ENCODE data around the gene LRFN4. TPM values are rescaled to one million over a fixed set of nuclear protein-coding genes. Genes with fewer than 3 reads are reported as not detected.

LRFN4 gene
- total and polyA plus RNA-seq, 2 donors (not counting 3 experiments of a cell fraction or from before 2014, with no cell fraction given) = 22.3 to 37.4 TPM

DNA sequence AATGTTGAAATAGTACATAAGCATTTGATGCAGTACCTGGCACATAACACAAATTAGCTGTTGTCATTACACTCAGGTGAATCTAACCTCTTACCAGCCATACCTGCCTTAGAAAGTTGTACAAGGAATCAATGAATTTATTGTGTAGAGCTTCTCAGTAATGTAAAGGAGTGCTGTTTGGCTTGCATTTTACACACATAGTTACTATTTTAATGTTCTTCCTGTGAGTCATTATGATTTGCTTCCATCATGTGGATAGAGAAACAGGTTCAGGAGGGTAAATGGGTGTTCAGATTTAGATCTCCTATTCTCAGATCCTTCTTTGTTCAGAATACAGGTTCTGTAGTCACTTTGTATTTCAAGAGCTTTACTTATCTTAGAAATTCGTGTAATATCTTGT is 41.2 kb upstream of the LRFN4 start:
- peak; percentile 62 for DNase-seq (ENCODE audit: low read depth, low spot score)
- no TSS peak for BruUV-seq (replicated peaks)
- Histone ChIP-seq H3K9me1 (replicated peaks; ENCODE audit: control insufficient read depth, extremely low read depth, insufficient read depth, low read length) (no peaks in the 10 kb centered on the region), H2AFZ (ENCODE audit: low read depth, low read length) (no peak overlapping the region), H3K9me3 (replicated peaks; ENCODE audit: control insufficient read depth, insufficient read depth, low read length) (no peaks in the 10 kb centered on the region), H3K27ac (ENCODE audit: insufficient read depth, low read depth, low read length) (peak overlapping the region; percentile 3), H4K20me1 (replicated peaks; ENCODE audit: control insufficient read depth, extremely low read depth, insufficient read depth, low read length) (no peaks in the 10 kb centered on the region), H3K4me2 (ENCODE audit: insufficient read depth, low read length) (no peak overlapping the region), H3K27me3 (ENCODE audit: control insufficient read depth in 2 of 2, insufficient read depth in 2 of 2, low read length in 2 of 2) (no peaks in the 10 kb centered on the region), H3K9ac (replicated peaks; ENCODE audit: extremely low read depth, insufficient read depth, low read length) (no peak overlapping the region), H3K36me3 (ENCODE audit: control insufficient read depth in 2 of 2, extremely low read depth in 1 of 2, insufficient read depth in 2 of 2, low read length in 2 of 2) (peaks cover 0 to 2% of the 10 kb centered on the region in 2 experiments), H3K79me2 (ENCODE audit: control insufficient read depth, insufficient read depth, low read length) (no peaks in the 10 kb centered on the region), H3K4me1 (ENCODE audit: control insufficient read depth, extremely low read depth, insufficient read depth, low read length) (peaks cover 13% of the 10 kb centered on the region), H3K4me3 (replicated peaks in 1 of 3; ENCODE audit: insufficient read depth in 1 of 3, low read depth in 1 of 3, low read length in 3 of 3) (no peak overlapping the region)
- no peak for TF ChIP-seq MYC (IDR thresholded peaks at IDR 0.05; ENCODE audit: low read depth, low read length)
- peak; percentile 34 for TF ChIP-seq JUN (IDR thresholded peaks at IDR 0.05; ENCODE audit: borderline replicate concordance, insufficient read depth, insufficient read length, low read depth)
- TF ChIP-seq, protein P1, sequence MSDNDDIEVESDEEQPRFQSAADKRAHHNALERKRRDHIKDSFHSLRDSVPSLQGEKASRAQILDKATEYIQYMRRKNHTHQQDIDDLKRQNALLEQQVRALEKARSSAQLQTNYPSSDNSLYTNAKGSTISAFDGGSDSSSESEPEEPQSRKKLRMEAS (IDR thresholded peaks at IDR 0.05; ENCODE audit: insufficient read depth, insufficient read length) = no peak
- TF ChIP-seq, protein P2, sequence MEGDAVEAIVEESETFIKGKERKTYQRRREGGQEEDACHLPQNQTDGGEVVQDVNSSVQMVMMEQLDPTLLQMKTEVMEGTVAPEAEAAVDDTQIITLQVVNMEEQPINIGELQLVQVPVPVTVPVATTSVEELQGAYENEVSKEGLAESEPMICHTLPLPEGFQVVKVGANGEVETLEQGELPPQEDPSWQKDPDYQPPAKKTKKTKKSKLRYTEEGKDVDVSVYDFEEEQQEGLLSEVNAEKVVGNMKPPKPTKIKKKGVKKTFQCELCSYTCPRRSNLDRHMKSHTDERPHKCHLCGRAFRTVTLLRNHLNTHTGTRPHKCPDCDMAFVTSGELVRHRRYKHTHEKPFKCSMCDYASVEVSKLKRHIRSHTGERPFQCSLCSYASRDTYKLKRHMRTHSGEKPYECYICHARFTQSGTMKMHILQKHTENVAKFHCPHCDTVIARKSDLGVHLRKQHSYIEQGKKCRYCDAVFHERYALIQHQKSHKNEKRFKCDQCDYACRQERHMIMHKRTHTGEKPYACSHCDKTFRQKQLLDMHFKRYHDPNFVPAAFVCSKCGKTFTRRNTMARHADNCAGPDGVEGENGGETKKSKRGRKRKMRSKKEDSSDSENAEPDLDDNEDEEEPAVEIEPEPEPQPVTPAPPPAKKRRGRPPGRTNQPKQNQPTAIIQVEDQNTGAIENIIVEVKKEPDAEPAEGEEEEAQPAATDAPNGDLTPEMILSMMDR (IDR thresholded peaks at IDR 0.05; ENCODE audit: extremely low read depth in 1 of 2, insufficient read depth in 1 of 2, low read depth in 1 of 2, low read length in 2 of 2) = no peak
- TF ChIP-seq POLR2A (IDR thresholded peaks at IDR 0.05; ENCODE audit: low read depth, low read length) = no peak
- TF ChIP-seq GATA2 (IDR thresholded peaks at IDR 0.05; ENCODE audit: insufficient read depth, insufficient read length, low read depth, low read length) = peak; percentile 19
- peak; percentile 60 for TF ChIP-seq FOS (IDR thresholded peaks at IDR 0.05; ENCODE audit: borderline replicate concordance, insufficient read depth, low read length)
- TF ChIP-seq POLR2AphosphoS5 (IDR thresholded peaks at IDR 0.05; ENCODE audit: insufficient read depth, low read depth, low read length) = no peak
- TF ChIP-seq EZH2 (IDR thresholded peaks at IDR 0.05; ENCODE audit: borderline replicate concordance, low read depth, low read length, severe bottlenecking) = no peak
- FAIRE-seq = peak; percentile 50
- dilution Hi-C loops (cut with MboI; ENCODE audit: extremely low pct_ligation_motif_present, low sequenced_read_pairs) (no loop called here), intact Hi-C loops (cut with micrococcal nuclease) (no loop called here)
- CTCF ChIA-PET = interaction anchor here (1.0 to 1.7 kb wide), 6 partner anchors 9 to 73 kb away, joined by 3 to 7 read pairs (median 4); no protein-coding TSS in a partner anchor
- POLR2A ChIA-PET = no interaction called here
